H1 (cell line): ENCODE data around the gene MGLL. TPM values are rescaled to one million over a fixed set of nuclear protein-coding genes. Genes with fewer than 3 reads are reported as not detected.

Source experiments
- CTCF ChIA-PET: fragments of 300-600 bp; sonication (Branson Sonifier 250); formaldehyde crosslinking; loops from one replicate; lab custom pipeline; 2021; ENCODE audit not compliant: partially characterized antibody; lab: Charles Lee
- POLR2A ChIA-PET: fragments of 300-600 bp; sonication (Branson Sonifier 250); formaldehyde crosslinking; loops from one replicate; lab custom pipeline; 2021; ENCODE audit warnings: inconsistent platforms; ENCODE audit not compliant: partially characterized antibody; lab: Charles Lee
- DNase-seq, 2 experiments: peaks; one replicate each; pipeline versions ENCODE4 v3.0.0 to v3.0.0-alpha.2; 2010 to 2022; ENCODE audit warnings: low spot score in 2 of 2, low read depth in 1 of 2, mixed read lengths in 1 of 2
- FAIRE-seq: peaks from 2 replicates; lab custom pipeline; 2011; peaks lifted over from hg19 to GRCh38; lab: Jason Lieb, UNC
- H2AFZ ChIP-seq: 2 replicates; pipeline ENCODE4 v1.8.1; 2012; ENCODE audit warnings: low read length, inconsistent platforms
- H2AK5ac ChIP-seq: 2 replicates; pipeline ENCODE4 v1.6.1; 2013; ENCODE audit warnings: low read depth, low read length
- H2BK120ac ChIP-seq: replicated peaks from 2 replicates; pipeline ENCODE3; 2013; ENCODE audit warnings: low read depth, low read length, inconsistent platforms
- H2BK12ac ChIP-seq: 2 replicates; pipeline ENCODE4 v1.6.1; 2013; ENCODE audit warnings: low read depth, low read length
- H2BK15ac ChIP-seq: 2 replicates; pipeline ENCODE4 v1.6.1; 2013; ENCODE audit warnings: low read length
- H2BK20ac ChIP-seq: 2 replicates; pipeline ENCODE4 v1.6.1; 2013; ENCODE audit warnings: low read length
- H2BK5ac ChIP-seq: 2 replicates; pipeline ENCODE4 v1.6.1; 2013; ENCODE audit warnings: low read depth, low read length
- H3K14ac ChIP-seq: 2 replicates; pipeline ENCODE4 v1.6.1; 2013; ENCODE audit warnings: inconsistent platforms; ENCODE audit not compliant: insufficient read length
- H3K18ac ChIP-seq: 2 replicates; pipeline ENCODE4 v1.6.1; 2013; ENCODE audit warnings: low read length; ENCODE audit errors: extremely low read depth
- H3K23ac ChIP-seq: 2 replicates; pipeline ENCODE4 v1.6.1; 2013; ENCODE audit warnings: inconsistent platforms; ENCODE audit not compliant: insufficient read length
- H3K23me2 ChIP-seq: 2 replicates; pipeline ENCODE4 v1.6.1; 2013; ENCODE audit warnings: low read depth, low read length
- H3K27ac ChIP-seq: 2 replicates; pipeline ENCODE4 v1.6.1; 2011; ENCODE audit warnings: low read depth, low read length, inconsistent platforms
- H3K27me3 ChIP-seq, 4 experiments: replicated peaks in 1 of 4; 1 replicate in 1 of 4; 2 replicates in 3 of 4; pipeline versions ENCODE4 v1.6.1 to v1.8.1; 2011 to 2013; ENCODE audit warnings: low read length in 3 of 4, mild to moderate bottlenecking in 3 of 4, inconsistent platforms in 2 of 4, mixed read lengths in 2 of 4, moderate library complexity in 1 of 4; ENCODE audit not compliant: control insufficient read depth in 3 of 4, insufficient read depth in 3 of 4; ENCODE audit errors: extremely low read depth in 1 of 4
- H3K36me3 ChIP-seq, 4 experiments: 2 replicates each; pipeline versions ENCODE4 v1.6.1 to v1.8.1; 2011 to 2013; ENCODE audit warnings: mild to moderate bottlenecking in 4 of 4, low read length in 3 of 4, moderate library complexity in 2 of 4, control low read depth in 1 of 4, inconsistent platforms in 1 of 4; ENCODE audit not compliant: insufficient read depth in 4 of 4, control insufficient read depth in 2 of 4
- H3K4ac ChIP-seq: replicated peaks from 2 replicates; pipeline ENCODE3; 2013; ENCODE audit warnings: low read length, low read depth, mixed read lengths, inconsistent platforms; ENCODE audit not compliant: insufficient read length
- H3K4me1 ChIP-seq, 4 experiments: replicated peaks in 1 of 4; 1 replicate in 1 of 4; 2 replicates in 3 of 4; pipeline versions ENCODE4 v1.6.1 to v1.8.1; 2011 to 2013; ENCODE audit warnings: low read length in 3 of 4, inconsistent platforms in 2 of 4, mixed read lengths in 1 of 4; ENCODE audit not compliant: insufficient read depth in 4 of 4, control insufficient read depth in 3 of 4
- H3K4me2 ChIP-seq, 2 experiments: 2 replicates each; pipeline versions ENCODE4 v1.6.1 to v1.8.1; 2011 to 2013; ENCODE audit warnings: low read depth in 2 of 2, low read length in 2 of 2, control low read depth in 1 of 2, inconsistent platforms in 1 of 2, mild to moderate bottlenecking in 1 of 2; ENCODE audit not compliant: insufficient read depth in 1 of 2
- H3K4me3 ChIP-seq, 4 experiments: fragments of 200-600, 300-600 bp in 1 of 4; sonication (generic), shearing (Covaris generic), sonication (Bioruptor Twin) in 1 of 4; 2 replicates each; pipeline versions ENCODE4 v1.5.1 to v1.8.1; 2011 to 2016; ENCODE audit warnings: low read length in 4 of 4, low read depth in 3 of 4, control low read depth in 2 of 4, inconsistent platforms in 2 of 4, mild to moderate bottlenecking in 2 of 4, mixed read lengths in 1 of 4, moderate library complexity in 1 of 4; ENCODE audit not compliant: insufficient read depth in 2 of 4; ENCODE audit errors: extremely low read depth in 1 of 4
- H3K56ac ChIP-seq: replicated peaks from 2 replicates; pipeline ENCODE3; 2013; ENCODE audit warnings: low read depth, mild to moderate bottlenecking, mixed read lengths, low read length, inconsistent platforms; ENCODE audit not compliant: insufficient read length
- H3K79me1 ChIP-seq: 2 replicates; pipeline ENCODE4 v1.6.1; 2013; ENCODE audit warnings: low read depth, low read length, control low read depth
- H3K79me2 ChIP-seq, 2 experiments: 2 replicates each; pipeline versions ENCODE4 v1.6.1 to v1.8.1; 2012 to 2013; ENCODE audit warnings: low read length in 2 of 2, mild to moderate bottlenecking in 2 of 2, inconsistent platforms in 1 of 2; ENCODE audit not compliant: insufficient read depth in 2 of 2, control insufficient read depth in 1 of 2
- H3K9ac ChIP-seq, 4 experiments: replicated peaks in 1 of 4; 1 replicate in 1 of 4; 2 replicates in 3 of 4; pipeline versions ENCODE4 v1.6.1 to v1.8.1; 2011 to 2013; ENCODE audit warnings: low read depth in 3 of 4, low read length in 3 of 4, control low read depth in 2 of 4, mild to moderate bottlenecking in 2 of 4, moderate library complexity in 2 of 4, inconsistent platforms in 1 of 4; ENCODE audit errors: extremely low read depth in 1 of 4
- H3K9me3 ChIP-seq, 2 experiments: 2 replicates each; pipeline versions ENCODE4 v1.6.1 to v1.8.1; 2012 to 2013; ENCODE audit warnings: mild to moderate bottlenecking in 2 of 2, moderate library complexity in 2 of 2, control low read depth in 1 of 2, inconsistent platforms in 1 of 2, low read depth in 1 of 2, low read length in 1 of 2, mixed read lengths in 1 of 2; ENCODE audit not compliant: insufficient read depth in 2 of 2
- H4K20me1 ChIP-seq, 2 experiments: replicated peaks in 1 of 2; 2 replicates each; pipeline versions ENCODE3 to v1.8.1; 2011 to 2013; ENCODE audit warnings: inconsistent platforms in 2 of 2, low read length in 2 of 2, mild to moderate bottlenecking in 1 of 2; ENCODE audit not compliant: insufficient read depth in 2 of 2, control insufficient read depth in 1 of 2
- H4K5ac ChIP-seq: 2 replicates; pipeline ENCODE4 v1.6.1; 2013; ENCODE audit warnings: low read length, low read depth, mixed read lengths, inconsistent platforms; ENCODE audit not compliant: insufficient read length
- H4K8ac ChIP-seq: 2 replicates; pipeline ENCODE4 v1.8.0; 2013; ENCODE audit warnings: mild to moderate bottlenecking, moderate library complexity, low read length, inconsistent platforms; ENCODE audit not compliant: insufficient read depth; ENCODE audit errors: extremely low read depth
- H4K91ac ChIP-seq: replicated peaks from 2 replicates; pipeline ENCODE3; 2013; ENCODE audit warnings: low read length, mixed read lengths, inconsistent platforms; ENCODE audit not compliant: insufficient read length
- WGBS, 2 experiments: shearing (Covaris generic) in 1 of 2; methylation state at CpG; one replicate each; pipeline versions ENCODE4 v1.1.6 to v1.1.7; 2013 to 2015; ENCODE audit warnings: low lambda C conversion rate in 2 of 2, mixed read lengths in 2 of 2, inconsistent platforms in 1 of 2, low coverage in 1 of 2, missing lambda C conversion rate in 1 of 2; ENCODE audit not compliant: insufficient replicate concordance in 2 of 2, insufficient coverage in 1 of 2, insufficient read length in 1 of 2; ENCODE audit errors: extremely low coverage in 1 of 2, missing lambda C conversion rate in 1 of 2; 5-methylcytosine and 5-hydroxymethylcytosine counted together
- polyA plus RNA-seq, 7 experiments: library from polyadenylated mRNA; depleted of rRNA in 3 of 7; stranded (reverse) in 5 of 7; unstranded in 2 of 7; fragments of >200 nt in 5 of 7; fragments of 200-250 nt in 2 of 7; gene quantifications; 1 replicate in 5 of 7; 2 replicates in 1 of 7; 4 replicates in 1 of 7; pipeline versions ENCODE4 v1.2.1 to v1.2.3, GENCODE V29; 2011 to 2013; ENCODE audit warnings: missing spikeins in 2 of 7, mixed read lengths in 2 of 7
- total RNA-seq: library from RNA; stranded (reverse); fragmentation: NEBNext Ultra II Directional; extraction: Animal tissue kit (Norgen Biotek cat#: 25700); gene quantifications from 2 replicates; pipeline ENCODE4 v1.2.1, GENCODE V29; 2021

Gene MGLL
- total and polyA plus RNA-seq, 2 of the 8 experiments (the other 6 are each of a cell fraction or from before 2014, with no cell fraction given): 0.05 to 0.34 TPM

DNA sequence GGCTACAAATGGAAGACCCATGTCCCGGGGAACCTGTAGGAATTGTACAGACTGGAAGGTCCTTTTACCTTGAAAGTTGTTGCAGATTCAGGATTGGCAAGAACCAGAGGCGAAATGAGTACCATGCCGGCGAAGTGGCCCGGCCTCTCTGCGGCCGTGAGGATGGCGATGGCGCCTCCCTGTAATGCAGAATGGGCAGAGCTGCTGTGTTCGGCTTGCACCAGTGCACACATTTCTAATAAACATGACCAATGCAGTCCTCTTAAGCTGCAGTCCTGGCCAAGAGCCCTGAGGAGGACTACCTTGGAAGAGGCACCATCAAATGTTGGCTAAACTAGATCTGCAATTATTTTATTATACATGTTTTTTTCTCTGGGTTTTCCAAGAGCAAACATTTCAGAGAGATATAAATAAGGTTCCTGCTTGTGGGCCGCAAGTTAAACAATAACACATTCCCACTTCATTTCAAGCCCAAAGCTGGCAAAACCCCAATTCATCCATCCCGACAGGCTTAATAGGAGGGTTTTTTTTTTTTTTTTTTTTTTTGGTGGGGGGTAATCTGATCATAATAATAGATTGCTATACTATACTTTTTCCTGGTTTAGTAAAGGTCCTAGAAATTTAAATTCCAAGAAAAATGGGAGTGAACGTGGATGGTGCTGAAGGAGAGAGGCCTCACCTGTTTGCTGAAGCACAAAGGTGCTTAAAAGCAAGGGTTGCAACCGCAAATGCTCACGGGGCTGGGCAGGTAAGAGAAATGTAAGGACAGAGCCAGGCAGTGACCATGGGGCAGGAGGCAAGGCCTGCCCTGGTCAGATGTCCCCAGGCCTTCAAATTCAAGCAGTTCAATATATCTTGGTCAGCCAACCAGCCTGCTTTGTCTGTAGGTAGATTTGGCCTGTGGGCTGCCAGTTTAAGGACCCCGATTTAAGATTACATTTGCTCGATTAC is 101.1 kb downstream of the MGLL start:
- Histone ChIP-seq H2BK15ac (no peak overlapping the region), H4K5ac (no peak overlapping the region), H3K4ac (no peak overlapping the region), H2BK5ac (no peak overlapping the region), H2AFZ (no peak overlapping the region), H3K4me3 (no peak overlapping the region), H3K27ac (no peak overlapping the region), H2AK5ac (0 out of 2 replicates have a peak overlapping the region, but pooled peaks have one; percentile 28), H2BK120ac (no peak overlapping the region), H3K9ac (no peak overlapping the region), H3K23me2 (no peaks in the 10 kb centered on the region; the same call in 1 of the 2 replicates), H4K8ac (no peak overlapping the region), H2BK12ac (no peak overlapping the region; the same call in 1 of the 2 replicates), H3K79me2 (no peaks in the 10 kb centered on the region), H3K23ac (no peak overlapping the region), H3K18ac (no peak overlapping the region), H3K4me2 (no peak overlapping the region), H3K9me3 (no peaks in the 10 kb centered on the region), H3K56ac (no peak overlapping the region), H3K14ac (no peak overlapping the region), H3K36me3 (no peaks in the 10 kb centered on the region), H2BK20ac (no peak overlapping the region), H3K79me1 (no peaks in the 10 kb centered on the region), H4K20me1 (no peaks in the 10 kb centered on the region), H3K27me3 (no peaks in the 10 kb centered on the region), H4K91ac (no peak overlapping the region), H3K4me1 (peaks cover 0 to 14% (median 6%) of the 10 kb centered on the region in 4 experiments; a peak in 5 of 7 replicates)
- ChIA-PET CTCF (interaction anchor here (0.6 to 1.5 kb wide), 4 partner anchors 11 to 1333 kb away, joined by 3 read pairs; no protein-coding TSS in a partner anchor), POLR2A (no interaction called here)
- FAIRE-seq (no peak), DNase-seq (no peak)
- 93% methylated on average over 17 of the region's 17 CpGs; no CpG with 5 or more reads in 1 of the 2 experiments for WGBS, 2 experiments
